Sigmoid colon (tissue), 4 donors: ENCODE data around the gene MBP.

Source experiments
- EP300 ChIP-seq, 4 donors: sonication (generic); formaldehyde crosslinking; IDR thresholded peaks; one replicate each; pipeline ENCODE4 v1.6.1; 2017; ENCODE audit warnings: antibody characterized with exemption in 4 of 4
- POLR2A ChIP-seq, 2 donors: fragments of 450-650 bp; IDR thresholded peaks; one replicate each; pipeline ENCODE4 v1.6.1; 2016; ENCODE audit warnings: antibody characterized with exemption in 2 of 2, mild to moderate bottlenecking in 2 of 2, moderate library complexity in 2 of 2
- POLR2AphosphoS5 ChIP-seq, 4 donors: sonication (generic); formaldehyde crosslinking; IDR thresholded peaks; one replicate each; pipeline ENCODE4 v1.6.1; 2017; ENCODE audit warnings: antibody characterized with exemption in 4 of 4
- TF ChIP-seq, protein P1 (sequence below), 4 experiments: fragments of 450-650 bp in 3 of 4; fragments of 200-600 bp in 1 of 4; IDR thresholded peaks; one replicate each; pipeline ENCODE4 v1.5.1; 2016 to 2019; ENCODE audit warnings: antibody characterized with exemption in 4 of 4, mild to moderate bottlenecking in 3 of 4, moderate library complexity in 2 of 4

- TF ChIP-seq, protein P1, sequence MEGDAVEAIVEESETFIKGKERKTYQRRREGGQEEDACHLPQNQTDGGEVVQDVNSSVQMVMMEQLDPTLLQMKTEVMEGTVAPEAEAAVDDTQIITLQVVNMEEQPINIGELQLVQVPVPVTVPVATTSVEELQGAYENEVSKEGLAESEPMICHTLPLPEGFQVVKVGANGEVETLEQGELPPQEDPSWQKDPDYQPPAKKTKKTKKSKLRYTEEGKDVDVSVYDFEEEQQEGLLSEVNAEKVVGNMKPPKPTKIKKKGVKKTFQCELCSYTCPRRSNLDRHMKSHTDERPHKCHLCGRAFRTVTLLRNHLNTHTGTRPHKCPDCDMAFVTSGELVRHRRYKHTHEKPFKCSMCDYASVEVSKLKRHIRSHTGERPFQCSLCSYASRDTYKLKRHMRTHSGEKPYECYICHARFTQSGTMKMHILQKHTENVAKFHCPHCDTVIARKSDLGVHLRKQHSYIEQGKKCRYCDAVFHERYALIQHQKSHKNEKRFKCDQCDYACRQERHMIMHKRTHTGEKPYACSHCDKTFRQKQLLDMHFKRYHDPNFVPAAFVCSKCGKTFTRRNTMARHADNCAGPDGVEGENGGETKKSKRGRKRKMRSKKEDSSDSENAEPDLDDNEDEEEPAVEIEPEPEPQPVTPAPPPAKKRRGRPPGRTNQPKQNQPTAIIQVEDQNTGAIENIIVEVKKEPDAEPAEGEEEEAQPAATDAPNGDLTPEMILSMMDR (IDR thresholded peaks at IDR 0.05): no peak
- TF ChIP-seq POLR2AphosphoS5 (IDR thresholded peaks at IDR 0.05) (no peak), POLR2A (IDR thresholded peaks at IDR 0.05) (no peak), EP300 (IDR thresholded peaks at IDR 0.05) (no peak)
Measured at GRCh38 chr18:76978616-76979015, 154.0 kb downstream of the MBP start.
